ENCODE results near the gene TOB1.

DNA sequence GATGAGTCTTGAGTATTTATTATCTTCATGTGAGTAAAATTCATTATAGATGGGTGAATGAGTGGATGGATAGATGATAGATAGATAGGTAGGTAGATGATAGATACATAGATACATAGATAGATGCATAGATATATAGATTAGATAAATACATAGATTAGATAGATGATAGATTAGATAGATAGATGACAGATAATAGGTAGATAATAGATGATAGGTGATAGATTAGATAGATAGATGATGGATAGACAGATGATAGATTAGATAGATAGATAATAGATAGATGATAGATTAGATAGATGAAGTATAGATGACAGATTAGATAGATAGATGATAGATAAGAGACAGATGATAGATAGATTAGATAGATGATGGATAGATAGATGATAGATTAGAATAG, 52.6 kb downstream of the TOB1 start:
- TF ChIP-seq, protein P1, sequence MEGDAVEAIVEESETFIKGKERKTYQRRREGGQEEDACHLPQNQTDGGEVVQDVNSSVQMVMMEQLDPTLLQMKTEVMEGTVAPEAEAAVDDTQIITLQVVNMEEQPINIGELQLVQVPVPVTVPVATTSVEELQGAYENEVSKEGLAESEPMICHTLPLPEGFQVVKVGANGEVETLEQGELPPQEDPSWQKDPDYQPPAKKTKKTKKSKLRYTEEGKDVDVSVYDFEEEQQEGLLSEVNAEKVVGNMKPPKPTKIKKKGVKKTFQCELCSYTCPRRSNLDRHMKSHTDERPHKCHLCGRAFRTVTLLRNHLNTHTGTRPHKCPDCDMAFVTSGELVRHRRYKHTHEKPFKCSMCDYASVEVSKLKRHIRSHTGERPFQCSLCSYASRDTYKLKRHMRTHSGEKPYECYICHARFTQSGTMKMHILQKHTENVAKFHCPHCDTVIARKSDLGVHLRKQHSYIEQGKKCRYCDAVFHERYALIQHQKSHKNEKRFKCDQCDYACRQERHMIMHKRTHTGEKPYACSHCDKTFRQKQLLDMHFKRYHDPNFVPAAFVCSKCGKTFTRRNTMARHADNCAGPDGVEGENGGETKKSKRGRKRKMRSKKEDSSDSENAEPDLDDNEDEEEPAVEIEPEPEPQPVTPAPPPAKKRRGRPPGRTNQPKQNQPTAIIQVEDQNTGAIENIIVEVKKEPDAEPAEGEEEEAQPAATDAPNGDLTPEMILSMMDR (tag by site-specific recombination; IDR thresholded peaks at IDR 0.05), result no peak
- TF ChIP-seq, protein P2, sequence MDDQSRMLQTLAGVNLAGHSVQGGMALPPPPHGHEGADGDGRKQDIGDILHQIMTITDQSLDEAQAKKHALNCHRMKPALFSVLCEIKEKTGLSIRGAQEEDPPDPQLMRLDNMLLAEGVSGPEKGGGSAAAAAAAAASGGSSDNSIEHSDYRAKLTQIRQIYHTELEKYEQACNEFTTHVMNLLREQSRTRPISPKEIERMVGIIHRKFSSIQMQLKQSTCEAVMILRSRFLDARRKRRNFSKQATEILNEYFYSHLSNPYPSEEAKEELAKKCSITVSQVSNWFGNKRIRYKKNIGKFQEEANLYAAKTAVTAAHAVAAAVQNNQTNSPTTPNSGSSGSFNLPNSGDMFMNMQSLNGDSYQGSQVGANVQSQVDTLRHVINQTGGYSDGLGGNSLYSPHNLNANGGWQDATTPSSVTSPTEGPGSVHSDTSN (CRISPR knock-in tag; IDR thresholded peaks at IDR 0.05), result no peak
- TF ChIP-seq ZNF426 (tag by site-specific recombination; IDR thresholded peaks at IDR 0.05), result no peak
- TF ChIP-seq YY1 (tag by site-specific recombination; IDR thresholded peaks at IDR 0.05), result no peak
- no peak for TF ChIP-seq ZBTB7A (tag by site-specific recombination; IDR thresholded peaks at IDR 0.05; ENCODE audit: low read depth)
- no peak for TF ChIP-seq PRDM1 (tag by site-specific recombination; IDR thresholded peaks at IDR 0.05)
- no peak for TF ChIP-seq TCF7L2 (IDR thresholded peaks at IDR 0.05; ENCODE audit: borderline replicate concordance, low read depth, low read length)
- TF ChIP-seq ZXDB (tag by site-specific recombination; IDR thresholded peaks at IDR 0.05), result no peak
- TF ChIP-seq, protein P3, sequence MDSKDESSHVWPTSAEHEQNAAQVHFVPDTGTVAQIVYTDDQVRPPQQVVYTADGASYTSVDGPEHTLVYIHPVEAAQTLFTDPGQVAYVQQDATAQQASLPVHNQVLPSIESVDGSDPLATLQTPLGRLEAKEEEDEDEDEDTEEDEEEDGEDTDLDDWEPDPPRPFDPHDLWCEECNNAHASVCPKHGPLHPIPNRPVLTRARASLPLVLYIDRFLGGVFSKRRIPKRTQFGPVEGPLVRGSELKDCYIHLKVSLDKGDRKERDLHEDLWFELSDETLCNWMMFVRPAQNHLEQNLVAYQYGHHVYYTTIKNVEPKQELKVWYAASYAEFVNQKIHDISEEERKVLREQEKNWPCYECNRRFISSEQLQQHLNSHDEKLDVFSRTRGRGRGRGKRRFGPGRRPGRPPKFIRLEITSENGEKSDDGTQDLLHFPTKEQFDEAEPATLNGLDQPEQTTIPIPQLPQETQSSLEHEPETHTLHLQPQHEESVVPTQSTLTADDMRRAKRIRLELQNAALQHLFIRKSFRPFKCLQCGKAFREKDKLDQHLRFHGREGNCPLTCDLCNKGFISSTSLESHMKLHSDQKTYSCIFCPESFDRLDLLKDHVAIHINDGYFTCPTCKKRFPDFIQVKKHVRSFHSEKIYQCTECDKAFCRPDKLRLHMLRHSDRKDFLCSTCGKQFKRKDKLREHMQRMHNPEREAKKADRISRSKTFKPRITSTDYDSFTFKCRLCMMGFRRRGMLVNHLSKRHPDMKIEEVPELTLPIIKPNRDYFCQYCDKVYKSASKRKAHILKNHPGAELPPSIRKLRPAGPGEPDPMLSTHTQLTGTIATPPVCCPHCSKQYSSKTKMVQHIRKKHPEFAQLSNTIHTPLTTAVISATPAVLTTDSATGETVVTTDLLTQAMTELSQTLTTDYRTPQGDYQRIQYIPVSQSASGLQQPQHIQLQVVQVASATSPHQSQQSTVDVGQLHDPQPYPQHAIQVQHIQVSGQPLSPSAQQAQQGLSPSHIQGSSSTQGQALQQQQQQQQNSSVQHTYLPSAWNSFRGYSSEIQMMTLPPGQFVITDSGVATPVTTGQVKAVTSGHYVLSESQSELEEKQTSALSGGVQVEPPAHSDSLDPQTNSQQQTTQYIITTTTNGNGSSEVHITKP (tag by site-specific recombination; IDR thresholded peaks at IDR 0.05), result no peak
- TF ChIP-seq KLF1 (tag by site-specific recombination; IDR thresholded peaks at IDR 0.05), result no peak
- no peak for TF ChIP-seq ZBTB48 (tag by site-specific recombination; IDR thresholded peaks at IDR 0.05)
- no peak for TF ChIP-seq ZNF768 (tag by site-specific recombination; IDR thresholded peaks at IDR 0.05)
- TF ChIP-seq WT1 (tag by site-specific recombination; IDR thresholded peaks at IDR 0.05), result no peak
- no peak for TF ChIP-seq ZBTB8A (tag by site-specific recombination; IDR thresholded peaks at IDR 0.05)

All from HEK293 (cell line).